HL-60/S4 (cell line): ENCODE results near the gene FAM174B.

Experiments used
- in situ Hi-C: fragments of 300-500 bp; cut with MboI; formaldehyde crosslinking; loops from 2 replicates; pipeline ENCODE4 v1.14.3; 2022; ENCODE audit warnings: low sequenced_read_pairs

Gene FAM174B

DNA sequence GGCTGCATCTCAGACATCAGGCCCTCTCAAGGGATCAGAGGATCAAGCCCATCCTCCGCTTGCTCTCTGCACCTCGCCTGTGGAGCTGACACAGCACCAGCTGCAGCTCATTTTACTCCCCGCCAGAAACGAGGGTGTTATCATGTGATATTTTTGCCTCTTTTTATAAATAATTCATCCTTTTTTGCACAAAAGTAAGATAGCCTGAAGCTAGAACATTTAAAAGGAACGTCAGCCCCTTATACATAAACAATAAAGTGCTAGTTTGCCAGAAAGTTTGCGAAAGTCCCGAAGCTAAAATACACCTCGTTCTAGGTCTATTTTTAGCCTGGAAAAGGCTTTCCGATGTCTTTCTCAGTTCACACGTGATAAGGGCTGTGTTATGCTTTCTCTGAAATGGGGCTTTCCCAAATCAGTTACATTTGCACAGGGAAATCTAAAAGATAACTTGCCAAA is 9.6 kb upstream of the FAM174B start:
- in situ Hi-C loops, result no loop called here

DNA sequence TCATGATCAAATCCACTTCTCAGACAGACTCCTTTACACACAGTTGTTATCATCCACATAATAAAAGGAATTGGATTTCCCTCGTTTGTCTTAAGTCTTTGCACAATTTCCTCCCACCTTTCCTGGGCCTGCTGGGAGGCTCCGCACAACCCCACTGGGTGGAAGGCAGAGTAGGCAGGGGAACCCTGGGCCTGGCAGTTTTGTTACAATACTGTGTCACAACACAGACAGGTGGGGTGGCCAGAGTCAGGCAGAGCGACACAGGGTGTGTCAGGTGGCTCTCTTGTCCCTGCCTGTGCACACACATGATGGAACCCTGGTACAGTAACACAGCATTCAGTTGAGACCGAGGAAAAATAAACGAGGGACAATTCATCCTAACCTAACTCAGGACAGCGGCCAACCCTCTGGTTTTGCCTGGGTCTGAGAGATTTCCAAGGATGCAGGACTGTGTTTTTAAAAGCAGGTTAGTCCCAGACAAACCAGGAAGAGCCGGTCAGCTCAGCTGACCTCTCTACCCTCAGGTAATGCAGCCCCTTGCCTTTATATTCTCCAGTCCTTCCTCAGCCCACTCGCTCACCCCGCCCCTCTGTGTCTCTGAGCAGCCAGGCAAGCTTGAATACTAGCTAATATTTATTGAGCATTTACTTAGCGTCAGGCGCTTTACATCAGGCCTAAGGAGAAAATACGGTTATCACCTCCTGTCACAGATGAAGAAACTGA is 8.8 kb upstream of the FAM174B start:
- in situ Hi-C loops, result no loop called here

DNA sequence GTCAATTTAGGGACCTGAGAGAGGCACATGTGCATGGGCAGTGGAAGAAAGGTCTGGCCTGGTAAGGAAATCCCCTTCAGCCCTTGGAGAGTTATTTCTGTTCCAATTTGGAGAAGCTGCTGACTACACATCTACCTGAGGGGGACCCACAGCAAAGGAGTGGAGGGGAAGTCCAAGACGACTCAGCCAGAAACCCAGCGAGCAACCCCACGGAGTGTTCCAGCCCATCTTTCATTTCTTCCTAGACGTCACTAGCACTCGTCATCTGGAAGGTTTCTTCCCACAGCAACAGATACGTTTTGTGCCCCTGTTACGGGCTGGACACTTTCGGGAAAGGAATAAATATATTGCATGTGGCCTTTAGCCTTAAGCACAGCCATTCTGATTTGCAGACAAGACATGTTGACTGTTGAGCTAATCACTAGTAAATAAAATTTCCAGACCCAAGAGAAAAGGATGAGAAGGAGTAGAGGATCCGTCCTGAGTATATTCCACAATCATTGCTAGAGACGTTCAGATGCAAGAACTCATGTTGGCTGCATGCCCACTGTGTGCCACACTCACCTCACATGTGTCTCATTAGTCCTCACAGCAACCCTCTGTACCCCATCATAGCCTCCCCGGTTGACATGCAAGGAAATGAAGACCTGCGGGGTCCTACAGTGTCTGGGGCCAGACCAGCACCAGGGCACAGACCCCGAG is 7.8 kb upstream of the FAM174B start:
- in situ Hi-C loops, result no loop called here

DNA sequence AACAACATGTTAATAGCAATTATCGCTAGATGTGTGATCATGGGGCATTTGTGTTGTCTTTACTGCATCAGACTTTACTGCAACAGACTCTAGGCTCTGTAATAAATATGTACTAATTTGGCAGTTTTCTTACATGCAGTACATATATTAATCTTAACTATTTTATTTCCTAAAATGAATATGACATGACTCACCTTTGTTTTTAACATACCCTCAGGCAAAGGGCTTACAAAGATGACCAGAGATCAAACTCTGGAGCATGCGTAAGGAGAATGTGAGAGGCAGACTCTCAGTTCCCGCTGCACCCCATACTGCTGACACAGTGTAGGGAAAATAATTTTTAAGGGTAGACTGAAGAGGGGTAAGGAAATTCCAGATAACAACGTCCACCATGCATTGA is 7.2 kb upstream of the FAM174B start:
- in situ Hi-C loops, result no loop called here

DNA sequence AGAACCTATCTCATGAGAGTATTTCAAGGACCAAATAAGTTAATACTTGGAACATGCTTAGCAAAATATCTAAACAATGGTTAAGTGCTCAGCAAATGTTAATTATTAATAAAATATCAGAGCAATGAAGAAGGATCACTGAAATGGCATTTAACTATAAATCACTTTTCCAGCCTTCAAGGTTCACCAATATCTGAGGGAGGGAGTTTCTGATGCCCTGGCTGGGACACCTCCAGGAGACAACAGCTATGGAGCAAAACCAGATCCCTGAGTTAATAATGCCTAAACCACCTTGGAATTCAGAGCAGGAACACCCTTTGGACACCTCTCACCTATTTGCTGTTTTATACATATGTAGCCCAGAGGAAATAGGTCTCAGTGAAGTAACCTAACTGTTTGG is 6.4 kb upstream of the FAM174B start:
- in situ Hi-C loops, result no loop called here

DNA sequence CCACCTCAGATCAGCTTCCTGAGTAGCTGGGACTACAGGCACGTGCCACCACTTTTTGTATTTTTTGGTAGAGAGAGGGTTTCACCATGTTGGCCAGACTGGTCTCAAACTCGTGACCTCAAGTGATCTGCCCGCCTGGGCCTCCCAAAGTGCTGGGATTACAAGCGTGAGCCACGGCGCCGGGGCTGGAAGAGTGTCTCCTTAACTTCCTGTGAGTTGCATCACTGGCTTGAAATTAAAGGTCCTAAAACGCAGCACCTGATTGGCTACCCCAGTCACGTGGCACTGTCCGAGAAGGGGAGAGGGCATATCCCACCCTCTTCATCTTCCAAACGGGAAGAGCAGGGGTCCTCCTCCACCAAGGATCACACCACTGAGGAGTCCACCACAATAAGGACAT is 5.5 kb upstream of the FAM174B start:
- in situ Hi-C loops, result no loop called here

DNA sequence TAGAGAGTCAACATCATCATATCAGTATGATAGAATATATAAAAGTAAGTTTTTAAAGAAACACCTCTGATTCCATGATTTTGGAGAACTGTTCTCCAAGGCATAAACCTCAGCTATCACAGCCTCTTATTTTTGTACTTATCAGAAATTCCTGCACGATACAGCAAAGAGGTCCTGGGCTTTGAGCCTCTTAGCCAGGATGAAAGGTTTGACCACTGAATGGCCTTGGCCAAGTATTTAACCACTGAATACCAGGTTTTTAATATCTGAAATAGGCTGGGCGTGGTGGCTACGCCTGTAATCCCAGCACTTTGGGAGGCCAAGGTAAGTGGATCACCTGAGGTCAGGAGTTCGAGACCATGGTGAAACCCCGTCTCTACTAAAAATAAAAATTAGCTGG is 1.9 kb upstream of the FAM174B start:
- in situ Hi-C loops, result no loop called here

DNA sequence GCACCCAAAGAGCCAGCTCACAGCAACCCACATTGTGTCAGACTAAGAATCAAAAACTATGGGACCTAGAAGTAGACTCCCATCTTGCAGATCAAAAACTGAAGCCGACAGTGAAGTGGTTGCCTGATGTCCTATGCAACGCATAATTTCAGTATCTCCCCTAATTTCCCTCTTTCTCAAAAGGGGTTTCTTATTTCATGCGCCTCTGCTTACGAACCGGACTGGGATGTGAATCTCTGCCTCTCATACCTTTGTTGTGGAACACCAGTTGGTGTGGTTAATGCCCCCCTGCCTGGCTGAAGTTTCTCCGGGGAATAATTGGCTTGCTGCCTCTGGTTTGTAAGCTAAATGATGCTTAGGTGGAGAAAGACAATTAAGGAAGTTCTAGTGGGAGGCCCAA is 514 bp upstream of the FAM174B start:
- in situ Hi-C loops, result no loop called here

DNA sequence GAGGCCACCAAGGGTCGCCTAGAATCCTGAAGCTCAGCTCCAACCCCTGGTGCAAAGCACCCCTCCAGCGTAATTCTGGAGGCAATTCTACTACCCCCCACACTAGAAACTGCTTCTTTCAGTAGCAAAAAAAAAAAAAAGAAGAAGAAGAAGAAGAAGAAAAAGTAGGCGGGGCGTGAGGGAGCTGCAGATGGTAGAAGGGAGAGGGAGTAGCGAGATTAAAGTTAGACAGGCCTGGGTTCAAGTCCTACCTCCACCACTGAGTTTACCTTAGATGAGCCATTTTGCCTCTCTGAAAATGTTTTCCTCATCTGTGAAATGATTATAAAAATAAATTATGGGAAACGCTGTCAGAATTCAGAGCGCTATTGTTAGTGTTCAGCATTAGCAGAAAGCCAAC is 913 bp downstream of the FAM174B start:
- in situ Hi-C loops, result no loop called here

DNA sequence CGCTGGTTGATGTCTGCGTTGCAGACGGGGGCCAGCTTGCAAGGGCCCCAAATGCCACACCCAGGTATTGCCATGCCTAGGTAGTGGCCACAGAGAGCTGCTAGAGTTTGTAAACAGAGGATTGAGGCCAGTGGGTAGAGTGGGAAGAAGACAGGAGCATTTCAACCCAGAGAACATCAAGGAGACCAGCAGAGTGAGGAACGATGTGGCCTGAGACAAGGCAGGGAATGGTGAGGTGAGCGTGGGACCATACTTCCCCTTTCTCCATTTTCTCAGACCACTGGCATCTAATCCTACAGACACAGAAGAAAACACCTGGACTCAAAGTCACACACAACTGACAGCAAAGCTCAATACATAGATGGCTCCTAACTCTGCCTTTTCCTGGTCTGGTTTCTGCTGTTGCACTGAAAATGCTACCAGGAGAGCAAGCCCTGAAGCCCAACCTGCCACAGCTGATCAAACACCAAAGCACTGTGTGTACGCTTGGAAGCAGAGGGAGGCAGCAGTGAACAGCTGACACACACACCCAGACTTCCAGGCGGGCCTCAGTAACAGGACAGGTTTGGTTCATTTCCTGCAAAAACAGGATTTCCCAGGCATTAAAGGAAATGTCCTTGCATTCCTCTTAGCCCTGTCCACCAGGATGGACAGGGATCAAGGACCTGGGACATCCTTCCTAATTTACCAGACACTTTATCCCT is 1.6 kb downstream of the FAM174B start:
- in situ Hi-C loops, result no loop called here

DNA sequence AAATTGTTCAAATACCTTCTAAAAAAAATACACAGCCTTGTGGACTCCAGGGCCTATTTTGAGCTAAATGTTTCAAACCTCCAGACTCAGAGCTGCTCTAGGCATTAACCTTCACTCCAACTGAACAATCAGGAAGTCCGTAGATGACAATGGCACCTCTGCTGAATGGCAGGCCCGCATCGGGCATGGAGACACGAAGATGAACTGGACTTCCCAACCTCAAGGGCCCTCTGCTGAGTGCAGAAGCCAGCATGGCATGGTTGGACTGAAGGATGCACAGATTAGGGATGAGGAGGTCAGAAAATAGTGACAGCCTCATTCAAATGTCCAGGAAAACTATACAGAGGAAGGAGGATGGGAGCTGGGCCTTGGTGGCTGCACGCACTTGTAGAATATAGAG is 2.2 kb downstream of the FAM174B start:
- in situ Hi-C loops, result no loop called here

DNA sequence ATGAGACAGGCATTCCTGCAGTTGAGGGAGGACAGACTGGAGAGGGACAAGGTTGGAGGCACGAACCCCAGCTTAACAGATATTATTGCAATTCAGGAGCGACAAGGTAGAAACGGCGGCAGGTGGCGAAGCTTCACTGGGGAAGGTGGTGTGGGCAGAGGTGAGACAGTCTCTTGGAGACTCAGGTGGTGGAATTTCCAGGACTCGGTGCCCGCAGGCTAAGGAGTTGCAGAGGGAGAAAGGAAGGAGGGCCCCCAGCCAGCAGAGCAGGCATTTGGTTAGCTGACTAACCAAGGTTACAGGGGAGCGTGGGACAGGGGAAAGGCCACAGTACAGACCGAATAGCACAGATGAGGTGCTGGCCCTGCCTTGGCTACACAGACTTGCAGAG is 3.0 kb downstream of the FAM174B start:
- in situ Hi-C loops, result no loop called here

DNA sequence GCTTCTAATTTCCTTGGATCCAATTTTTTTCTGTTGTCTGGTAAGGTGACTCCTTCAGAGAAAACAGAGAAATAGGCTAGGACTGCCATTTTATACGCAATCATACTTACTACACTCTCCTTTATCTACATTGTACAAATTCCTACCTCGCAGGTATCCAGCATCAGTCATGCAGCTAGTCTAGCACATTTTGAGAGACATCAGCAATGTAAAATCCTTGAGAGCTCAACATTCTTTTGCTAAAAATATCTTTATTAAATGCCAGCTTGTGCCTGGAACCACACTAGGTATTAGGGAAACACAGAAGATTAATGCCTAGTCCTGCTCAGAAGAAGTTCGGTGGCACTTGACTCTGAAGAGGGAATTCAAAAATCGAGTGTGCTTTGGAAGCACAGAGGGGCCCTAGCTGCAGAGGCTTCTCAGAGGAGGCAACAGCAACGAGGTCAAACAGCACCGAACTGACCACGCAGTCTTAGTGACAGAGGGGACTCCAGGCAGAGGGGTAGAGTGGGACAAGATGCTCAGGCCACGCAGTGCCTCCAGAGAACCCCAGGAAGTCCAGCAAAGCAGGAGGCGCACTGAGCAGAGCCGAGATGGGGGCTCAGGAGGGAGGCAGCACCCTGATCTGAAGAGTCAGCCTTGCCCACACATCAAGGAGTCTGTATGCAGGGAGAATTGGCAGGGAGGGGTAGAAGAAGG is 3.5 kb downstream of the FAM174B start:
- in situ Hi-C loops, result no loop called here

DNA sequence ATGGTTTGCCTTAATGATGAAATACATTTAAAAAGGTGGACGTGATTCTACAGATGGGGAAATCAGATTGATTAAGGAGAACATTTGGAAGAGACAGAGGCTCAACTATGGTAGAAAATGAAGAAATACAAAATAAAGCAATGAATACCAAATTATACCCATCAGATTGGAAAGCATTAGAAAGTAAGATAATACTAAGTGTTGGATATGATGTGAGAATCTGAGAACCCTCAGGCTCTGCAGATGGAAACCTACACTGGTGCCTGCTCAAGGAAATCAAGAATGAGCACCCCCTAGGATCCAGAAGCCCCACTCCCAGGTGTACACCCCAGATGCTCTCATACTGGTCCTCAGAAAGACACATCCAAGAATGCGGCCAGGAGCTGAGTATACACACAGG is 4.6 kb downstream of the FAM174B start:
- in situ Hi-C loops, result no loop called here

DNA sequence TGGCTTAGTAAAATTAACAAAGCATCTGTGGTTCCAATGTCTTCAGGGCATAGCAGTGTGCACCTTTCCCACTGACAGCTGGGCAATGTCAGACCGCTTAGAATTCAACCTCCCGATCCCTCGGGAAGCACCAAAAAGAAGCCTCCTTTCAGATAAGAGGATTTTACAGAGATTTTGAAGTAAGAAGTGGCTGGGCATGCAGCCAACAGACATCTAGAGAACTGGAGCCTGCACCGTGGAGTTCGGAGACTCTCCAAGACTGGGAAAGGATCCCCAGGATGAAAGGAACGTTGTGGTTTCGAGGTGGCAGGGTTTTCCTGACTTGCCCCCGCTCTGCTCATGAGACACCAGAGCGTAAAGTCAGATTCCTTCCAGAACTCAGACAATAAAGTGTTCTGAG is 5.3 kb downstream of the FAM174B start:
- in situ Hi-C loops, result no loop called here

DNA sequence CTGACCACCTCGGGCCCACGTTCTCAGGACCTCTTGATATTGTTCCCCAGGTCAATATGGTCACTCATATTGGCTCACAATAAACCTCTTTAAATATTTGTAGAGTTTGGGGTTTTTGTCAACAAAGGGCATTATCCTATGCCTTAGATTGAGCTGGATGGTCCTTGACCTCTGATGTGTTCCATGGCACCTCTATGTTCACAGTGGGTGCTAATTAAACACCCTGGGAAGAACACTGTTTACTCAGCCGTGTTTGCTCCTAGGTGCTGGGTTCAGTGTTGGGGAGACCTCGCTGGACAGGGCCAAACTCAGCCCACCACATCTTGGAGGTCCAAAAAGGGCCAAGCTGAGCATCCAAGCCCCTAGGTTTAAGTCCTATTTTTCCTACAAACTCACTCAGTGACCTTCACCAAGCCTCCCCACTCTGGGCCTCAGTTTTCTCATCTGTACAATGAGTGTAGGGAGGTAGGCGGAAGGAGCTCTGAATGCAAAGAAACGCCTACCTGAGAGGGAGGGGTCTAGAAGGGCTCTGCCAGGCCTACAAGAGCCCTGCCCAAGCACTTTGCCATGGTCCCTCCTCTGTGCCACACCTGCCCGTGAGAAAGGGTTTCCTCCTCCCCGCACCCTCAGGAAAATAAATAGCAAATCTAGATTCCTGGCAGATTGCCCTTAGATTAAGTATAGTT is 7.2 kb downstream of the FAM174B start:
- in situ Hi-C loops, result no loop called here

DNA sequence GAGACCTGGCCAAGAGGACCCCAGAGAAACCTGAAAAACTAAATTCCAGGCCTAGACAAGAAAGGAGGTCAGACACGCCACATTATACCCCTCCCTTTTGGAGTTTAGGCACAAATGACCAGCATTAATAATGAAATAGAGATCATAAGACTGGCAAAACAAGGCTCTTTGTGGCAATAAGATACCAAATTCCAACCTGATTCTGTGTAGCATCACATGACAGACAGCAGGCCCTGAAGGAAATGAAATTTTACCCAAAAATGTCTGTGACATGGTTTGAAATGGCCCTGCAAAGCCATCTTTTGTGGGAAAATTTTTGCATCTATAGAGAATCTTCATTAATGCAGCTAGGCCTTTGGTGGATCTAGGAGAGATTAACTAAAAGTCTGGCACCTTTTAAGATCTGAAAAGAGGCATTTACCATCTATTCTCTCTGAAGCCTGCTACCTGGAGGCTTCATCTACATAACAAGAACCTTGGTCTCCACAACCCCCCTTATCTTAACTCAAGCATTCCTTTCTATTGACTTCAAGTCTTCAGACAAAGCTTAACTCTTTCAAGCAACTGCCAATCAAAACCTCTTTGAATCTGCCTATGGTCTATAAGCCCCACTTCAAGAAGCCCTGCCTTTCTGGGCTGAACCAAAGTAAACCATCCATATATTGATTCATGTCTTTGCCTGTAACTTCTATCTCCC is 8.0 kb downstream of the FAM174B start:
- in situ Hi-C loops, result no loop called here

DNA sequence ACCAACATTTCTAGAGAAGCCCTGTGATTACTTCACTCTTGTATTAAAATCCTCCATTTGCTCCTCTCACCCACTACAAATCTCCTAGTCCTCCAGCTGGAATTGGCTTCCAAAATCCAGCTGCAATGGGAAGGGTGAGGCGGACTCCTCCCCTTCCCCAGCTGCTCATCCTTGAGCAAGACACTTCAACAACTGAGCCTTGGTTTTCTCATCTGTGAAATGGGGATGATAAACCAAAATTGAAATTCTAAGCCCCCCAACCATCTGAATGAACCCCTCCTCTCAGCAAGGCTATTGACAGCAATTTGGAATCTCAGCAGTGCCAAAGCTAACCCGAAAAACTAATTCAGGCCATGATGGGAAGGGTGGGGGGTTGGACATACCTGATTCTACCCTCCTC is 9.4 kb downstream of the FAM174B start:
- in situ Hi-C loops, result no loop called here

DNA sequence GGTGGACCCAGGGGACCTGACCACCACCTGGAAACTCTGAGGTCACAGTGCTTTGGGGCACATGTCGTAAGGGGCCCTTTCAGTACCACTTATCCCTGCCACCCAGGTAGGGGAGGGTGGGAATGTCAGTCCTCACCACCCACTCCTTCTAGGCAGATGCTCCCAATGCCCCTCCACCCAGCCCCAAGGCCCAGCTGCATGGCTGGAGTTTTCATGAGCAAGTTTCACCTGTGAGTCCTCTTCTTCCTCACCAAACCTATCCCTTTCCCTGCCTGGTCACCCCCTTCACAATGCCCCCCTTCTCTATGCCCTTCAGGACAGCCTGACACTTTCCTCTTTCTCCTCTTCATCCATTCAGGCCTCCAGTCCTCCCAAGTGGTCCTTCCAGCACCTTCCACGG is 9.8 kb downstream of the FAM174B start:
- in situ Hi-C loops, result no loop called here

DNA sequence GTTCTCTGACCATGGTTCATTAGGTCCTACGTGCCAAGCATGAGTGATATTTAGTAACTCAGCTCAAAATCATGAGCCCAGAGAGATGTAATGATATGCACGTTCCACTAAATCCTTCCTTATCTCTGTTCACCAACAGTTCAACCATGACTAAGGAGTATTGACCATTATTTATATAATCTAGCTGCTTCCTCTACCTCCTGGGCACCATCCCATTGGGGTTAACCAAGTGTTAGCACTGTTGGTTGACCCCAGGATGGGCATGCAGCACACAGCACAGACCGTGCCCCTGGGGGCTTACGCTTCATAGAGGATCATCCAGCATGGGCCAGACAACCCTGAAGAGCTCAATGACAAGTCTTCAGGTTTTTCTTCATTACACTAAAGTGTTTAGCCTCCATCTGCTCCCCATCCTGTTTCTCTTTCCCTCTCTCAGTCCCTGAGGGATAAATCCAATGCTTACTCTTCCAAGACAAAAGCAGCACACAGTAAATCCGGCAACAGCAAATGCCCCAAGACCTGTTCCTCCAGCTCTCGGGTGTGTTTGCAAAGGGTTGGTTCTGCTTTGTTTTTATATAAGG is 10.4 kb downstream of the FAM174B start:
- in situ Hi-C loops, result no loop called here
